LNCAP (cell line): ENCODE measurements around the gene SMYD3.

Experiments
- TF ChIP-seq, protein P1 (sequence below): fragments of 450-650 bp; IDR thresholded peaks from 2 replicates; pipeline ENCODE4 v1.5.1; 2017; ENCODE audit warnings: mild to moderate bottlenecking

The SMYD3 gene

DNA sequence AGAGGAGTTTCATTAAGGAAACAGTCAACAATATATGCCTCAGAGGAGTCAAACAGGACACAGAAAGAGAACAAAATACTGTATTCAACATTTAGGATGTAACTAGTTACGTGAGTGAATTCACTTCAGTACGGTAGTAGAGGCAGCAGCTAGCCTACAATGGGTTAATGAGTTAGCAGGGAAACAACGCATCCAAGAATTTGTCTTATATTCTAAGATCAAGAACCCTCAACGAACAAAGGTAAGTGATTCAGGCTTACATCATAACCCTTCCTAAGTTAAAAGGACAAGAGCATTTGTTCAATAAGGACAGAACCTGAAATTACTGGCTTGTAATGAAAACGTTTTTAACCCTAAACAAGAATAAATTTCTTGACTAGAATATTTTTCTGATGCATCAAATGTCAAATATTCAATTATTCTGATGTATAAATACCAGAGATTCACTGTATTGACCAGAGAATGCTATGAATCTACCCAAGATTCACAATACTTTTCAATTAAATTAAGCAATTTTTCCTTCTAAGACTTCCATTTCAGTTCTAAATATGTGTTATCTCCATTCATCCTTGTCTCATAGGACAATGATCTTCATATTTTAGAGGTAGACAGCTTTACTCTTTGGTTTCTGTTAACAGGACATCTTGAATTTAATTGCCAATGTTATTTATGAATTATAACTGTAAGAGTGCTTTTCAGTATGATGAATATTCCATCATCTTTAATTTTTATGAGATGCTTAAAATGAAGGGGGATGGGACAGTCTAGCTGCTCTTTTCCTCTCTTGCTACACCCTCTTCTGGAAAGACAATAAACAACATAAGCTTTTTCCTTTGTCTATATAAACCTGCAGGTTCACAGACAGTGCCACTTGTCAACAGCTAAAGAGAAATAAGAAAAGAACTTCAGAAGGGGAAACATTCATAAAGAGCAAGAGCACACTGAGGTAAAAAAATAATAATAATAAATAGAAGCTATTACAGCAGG lies 209.5 kb downstream of the SMYD3 start:
- TF ChIP-seq, protein P1, sequence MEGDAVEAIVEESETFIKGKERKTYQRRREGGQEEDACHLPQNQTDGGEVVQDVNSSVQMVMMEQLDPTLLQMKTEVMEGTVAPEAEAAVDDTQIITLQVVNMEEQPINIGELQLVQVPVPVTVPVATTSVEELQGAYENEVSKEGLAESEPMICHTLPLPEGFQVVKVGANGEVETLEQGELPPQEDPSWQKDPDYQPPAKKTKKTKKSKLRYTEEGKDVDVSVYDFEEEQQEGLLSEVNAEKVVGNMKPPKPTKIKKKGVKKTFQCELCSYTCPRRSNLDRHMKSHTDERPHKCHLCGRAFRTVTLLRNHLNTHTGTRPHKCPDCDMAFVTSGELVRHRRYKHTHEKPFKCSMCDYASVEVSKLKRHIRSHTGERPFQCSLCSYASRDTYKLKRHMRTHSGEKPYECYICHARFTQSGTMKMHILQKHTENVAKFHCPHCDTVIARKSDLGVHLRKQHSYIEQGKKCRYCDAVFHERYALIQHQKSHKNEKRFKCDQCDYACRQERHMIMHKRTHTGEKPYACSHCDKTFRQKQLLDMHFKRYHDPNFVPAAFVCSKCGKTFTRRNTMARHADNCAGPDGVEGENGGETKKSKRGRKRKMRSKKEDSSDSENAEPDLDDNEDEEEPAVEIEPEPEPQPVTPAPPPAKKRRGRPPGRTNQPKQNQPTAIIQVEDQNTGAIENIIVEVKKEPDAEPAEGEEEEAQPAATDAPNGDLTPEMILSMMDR: peak; percentile 47; the same call in 1 of the 2 replicates

DNA sequence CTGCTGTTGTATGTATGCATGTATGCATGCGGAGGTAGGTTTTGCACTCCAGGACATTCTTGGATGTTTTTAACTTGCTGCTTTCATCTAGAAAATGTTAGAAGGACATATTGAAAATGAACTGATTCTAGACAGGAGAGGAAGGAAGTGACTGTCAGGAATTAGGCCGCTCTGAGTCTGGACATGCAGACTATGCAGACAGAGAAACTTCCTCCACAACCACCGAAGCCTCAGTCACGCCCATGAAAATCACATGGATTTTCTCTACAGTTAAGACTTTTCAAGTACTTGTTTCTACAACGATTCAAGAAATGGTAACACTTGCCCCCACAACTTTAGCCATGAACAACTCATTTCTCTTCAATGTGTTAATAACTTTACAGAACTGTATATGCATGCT lies 211.1 kb downstream of the SMYD3 start:
- TF ChIP-seq, protein P1: no peak

GRCh38 chr1:246295340-246295739 lies 211.7 kb downstream of the SMYD3 start:
- TF ChIP-seq, protein P1: no peak

DNA sequence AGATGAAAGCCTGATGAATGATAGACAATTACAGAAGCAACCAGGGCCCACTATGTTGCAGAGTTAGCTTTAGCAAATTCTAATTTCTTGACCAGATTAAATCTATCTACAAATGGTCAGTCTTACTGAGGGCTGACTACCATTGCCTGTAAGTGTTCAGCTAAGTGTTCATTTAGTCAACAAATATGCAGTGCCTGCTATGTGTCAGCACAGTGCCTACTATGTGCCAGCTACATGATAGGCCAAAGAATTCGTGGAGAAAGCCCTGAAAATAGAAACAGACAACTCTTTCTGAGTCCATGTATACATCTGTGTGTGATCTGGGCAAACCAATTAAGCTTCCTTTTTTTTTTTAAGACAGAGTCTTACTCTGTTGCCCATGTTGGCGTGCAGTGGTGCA lies 212.8 kb downstream of the SMYD3 start:
- TF ChIP-seq, protein P1: no peak

DNA sequence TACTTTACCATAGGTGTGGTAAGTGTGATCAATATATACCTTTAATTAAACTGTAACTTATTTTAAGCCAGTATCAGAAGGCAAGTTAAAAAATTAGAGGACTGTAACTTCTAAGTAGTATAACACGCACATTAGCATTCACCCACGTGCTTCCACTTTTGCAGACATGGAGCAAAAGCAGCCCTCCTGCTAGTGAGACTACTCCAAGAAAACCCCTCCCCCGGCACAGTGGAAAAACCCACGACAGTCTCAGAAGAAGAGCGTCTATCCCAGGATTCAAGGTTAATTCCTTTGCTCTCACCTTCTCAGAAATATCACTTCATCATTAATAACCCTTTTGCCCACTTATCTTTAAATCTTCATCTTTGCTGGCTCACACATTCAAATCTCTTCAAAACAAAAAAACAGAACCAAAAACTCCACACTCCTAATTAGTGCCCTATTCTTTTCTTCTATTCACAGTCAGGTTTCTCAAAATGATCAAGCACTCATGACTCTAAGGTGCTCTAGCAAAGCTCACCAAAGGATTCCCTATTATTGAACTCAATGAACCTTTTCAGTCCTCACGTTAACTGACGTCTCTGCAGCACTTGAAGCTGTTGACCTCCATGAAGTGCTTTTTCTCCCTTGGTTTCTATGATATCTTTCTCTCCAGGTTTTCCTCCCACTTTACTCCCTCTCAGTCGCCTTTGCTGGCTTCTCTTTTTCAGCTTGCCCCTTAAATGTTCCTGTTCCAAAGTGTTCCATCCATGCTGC lies 213.5 kb downstream of the SMYD3 start:
- TF ChIP-seq, protein P1: no peak

- TF ChIP-seq, protein P1: no peak
These were observed 214.5 kb downstream of the SMYD3 start for GRCh38 chr1:246292571-246292970.

- TF ChIP-seq, protein P1: no peak
These were observed 216.0 kb downstream of the SMYD3 start for GRCh38 chr1:246291127-246291526.
